Activated naive CD4-positive, alpha-beta T cell treated with anti-CD3 and anti-CD28 coated beads, Interleukin-2, amount 50 U/mL, for 24 hours (primary cell): ENCODE results near the gene SERPINA6.
"Not testable (repeated sequence)": the region's sequence is repeated elsewhere in the genome, so short reads cannot be mapped to it uniquely, and the experiment has no call there.

Experiments used
- H3K27ac Mint-ChIP-seq: one replicate; pipeline ENCODE4 v1.8.0; 2021; ENCODE audit warnings: mild to moderate bottlenecking, mixed read lengths
- H3K27me3 Mint-ChIP-seq: one replicate; pipeline ENCODE4 v1.8.0; 2021; ENCODE audit warnings: mixed read lengths
- H3K36me3 Mint-ChIP-seq: one replicate; pipeline ENCODE4 v1.8.0; 2021; ENCODE audit warnings: mixed read lengths
- H3K4me1 Mint-ChIP-seq: one replicate; pipeline ENCODE4 v1.8.0; 2021; ENCODE audit warnings: mixed read lengths
- H3K4me3 Mint-ChIP-seq: one replicate; pipeline ENCODE4 v1.8.0; 2021; ENCODE audit warnings: mild to moderate bottlenecking, mixed read lengths
- H3K9me3 Mint-ChIP-seq: one replicate; pipeline ENCODE4 v1.8.0; 2021; ENCODE audit warnings: mixed read lengths

The SERPINA6 gene

DNA sequence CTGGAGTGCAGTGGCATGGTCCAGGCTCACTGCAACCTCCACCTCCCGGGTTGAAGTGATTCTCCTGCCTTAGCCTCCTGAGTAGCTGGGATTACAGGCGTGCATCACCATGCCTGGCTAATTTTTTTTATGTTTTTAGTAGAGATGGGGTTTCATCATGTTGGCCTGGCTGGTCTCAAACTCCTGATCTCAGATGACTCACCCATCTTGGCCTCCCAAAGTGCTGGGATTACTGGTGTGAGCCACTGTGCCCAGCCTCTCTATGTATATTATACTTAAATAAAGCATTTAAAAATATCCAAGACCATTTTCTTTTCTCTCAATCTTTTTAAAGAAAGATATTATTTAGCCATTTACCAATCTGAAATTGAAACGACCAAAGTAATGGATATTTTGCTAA is 58.9 kb downstream of the SERPINA6 start:
- not testable (repeated sequence) for H3K27ac Mint-ChIP-seq, H3K4me3 Mint-ChIP-seq, H3K4me1 Mint-ChIP-seq, H3K27me3 Mint-ChIP-seq, H3K36me3 Mint-ChIP-seq
- peaks cover 24% of the 10 kb centered on the region for H3K9me3 Mint-ChIP-seq
